ENCODE measurements around the gene MGLL.

GRCh38 chr3:127870156-127870555 is 47.8 kb upstream of the MGLL start:
- no peak for TF ChIP-seq CTCF (IDR thresholded peaks at IDR 0.05)
- no peak for TF ChIP-seq EP300 (IDR thresholded peaks at IDR 0.05)

Measured in ovary (tissue), 3 donors.